Testis (tissue), 2 donors: Measurements from ENCODE around the gene IMPG1.

Experiments
- POLR2A ChIP-seq: fragments of 450-650 bp; IDR thresholded peaks from one replicate; pipeline ENCODE4 v1.6.1; 2017; ENCODE audit warnings: antibody characterized with exemption, mild to moderate bottlenecking, moderate library complexity
- TF ChIP-seq, protein P1 (sequence below), 3 experiments: fragments of 450-650 bp in 2 of 3; fragments of 200-600 bp in 1 of 3; sonication (generic) in 1 of 3; IDR thresholded peaks; one replicate each; pipeline ENCODE4 v1.5.1; 2016 to 2019; ENCODE audit warnings: antibody characterized with exemption in 3 of 3, mild to moderate bottlenecking in 2 of 3, moderate library complexity in 1 of 3

DNA sequence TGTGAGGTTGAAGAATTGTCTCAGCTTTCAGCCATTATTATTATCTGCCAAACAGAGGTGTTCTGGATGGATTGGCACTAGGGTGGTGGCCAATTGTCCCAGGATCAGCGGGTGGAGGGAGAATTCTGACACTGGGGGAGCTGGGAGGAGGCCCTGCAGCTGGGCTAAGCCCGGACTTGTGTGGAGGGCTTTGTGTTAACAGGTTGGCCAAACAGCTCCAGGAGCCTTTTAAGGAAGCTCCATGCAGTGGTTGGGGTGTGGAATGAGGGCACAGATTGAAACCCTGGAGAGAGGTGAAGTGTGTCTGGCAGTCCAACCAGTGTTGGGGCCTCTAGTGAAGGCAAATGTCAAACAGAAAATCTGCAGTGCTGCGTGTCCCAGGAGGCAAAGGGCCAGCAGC is 135.8 kb downstream of the IMPG1 start:
- no peak for TF ChIP-seq POLR2A
- TF ChIP-seq, protein P1, sequence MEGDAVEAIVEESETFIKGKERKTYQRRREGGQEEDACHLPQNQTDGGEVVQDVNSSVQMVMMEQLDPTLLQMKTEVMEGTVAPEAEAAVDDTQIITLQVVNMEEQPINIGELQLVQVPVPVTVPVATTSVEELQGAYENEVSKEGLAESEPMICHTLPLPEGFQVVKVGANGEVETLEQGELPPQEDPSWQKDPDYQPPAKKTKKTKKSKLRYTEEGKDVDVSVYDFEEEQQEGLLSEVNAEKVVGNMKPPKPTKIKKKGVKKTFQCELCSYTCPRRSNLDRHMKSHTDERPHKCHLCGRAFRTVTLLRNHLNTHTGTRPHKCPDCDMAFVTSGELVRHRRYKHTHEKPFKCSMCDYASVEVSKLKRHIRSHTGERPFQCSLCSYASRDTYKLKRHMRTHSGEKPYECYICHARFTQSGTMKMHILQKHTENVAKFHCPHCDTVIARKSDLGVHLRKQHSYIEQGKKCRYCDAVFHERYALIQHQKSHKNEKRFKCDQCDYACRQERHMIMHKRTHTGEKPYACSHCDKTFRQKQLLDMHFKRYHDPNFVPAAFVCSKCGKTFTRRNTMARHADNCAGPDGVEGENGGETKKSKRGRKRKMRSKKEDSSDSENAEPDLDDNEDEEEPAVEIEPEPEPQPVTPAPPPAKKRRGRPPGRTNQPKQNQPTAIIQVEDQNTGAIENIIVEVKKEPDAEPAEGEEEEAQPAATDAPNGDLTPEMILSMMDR (IDR thresholded peaks at IDR 0.05), result no peak
